Heart left ventricle (tissue), 16 donors: ENCODE measurements around the gene GCSAM. TPM values are rescaled to one million over a fixed set of nuclear protein-coding genes. Genes with fewer than 3 reads are reported as not detected.

Experiments used
- ATAC-seq, 4 donors: fragments of 200-7000 bp; cut with Tn5 transposase; one replicate each; pipeline ENCODE4 v1.9.1; 2020 to 2022; ENCODE audit warnings: moderate library complexity in 4 of 4, mild to moderate bottlenecking in 3 of 4, moderate number of reproducible peaks in 1 of 4
- DNase-seq, 5 donors: peaks; one replicate each; pipeline ENCODE4 v3.0.0-alpha.2; 2020
- H3K27ac ChIP-seq, 12 donors: fragments of 200-600 bp; sonication (generic) in 4 of 12; one replicate each; pipeline versions ENCODE4 v1.5.0 to v1.8.0; 2016 to 2022; ENCODE audit warnings: mild to moderate bottlenecking in 2 of 12
- H3K27me3 ChIP-seq, 9 donors: fragments of 200-600 bp; sonication (generic) in 2 of 9; one replicate each; pipeline versions ENCODE4 v1.5.1 to v1.8.0; 2016 to 2022; ENCODE audit warnings: mild to moderate bottlenecking in 3 of 9
- H3K36me3 ChIP-seq, 9 donors: fragments of 200-600 bp; sonication (generic) in 2 of 9; one replicate each; pipeline versions ENCODE4 v1.5.0 to v1.8.0; 2018 to 2022; ENCODE audit warnings: mild to moderate bottlenecking in 2 of 9
- H3K4me1 ChIP-seq, 12 donors: fragments of 200-600 bp; sonication (generic) in 4 of 12; one replicate each; pipeline versions ENCODE4 v1.5.0 to v1.8.0; 2016 to 2022; ENCODE audit warnings: mild to moderate bottlenecking in 3 of 12
- H3K4me3 ChIP-seq, 12 donors: fragments of 200-600 bp; sonication (generic) in 4 of 12; one replicate each; pipeline versions ENCODE4 v1.5.0 to v1.8.0; 2017 to 2022; ENCODE audit warnings: mild to moderate bottlenecking in 9 of 12, moderate library complexity in 4 of 12
- H3K9me3 ChIP-seq, 12 donors: fragments of 200-600 bp; sonication (generic) in 4 of 12; one replicate each; pipeline versions ENCODE4 v1.5.0 to v1.8.0; 2016 to 2022; ENCODE audit warnings: mild to moderate bottlenecking in 1 of 12
- POLR2A ChIP-seq, 2 donors: fragments of 450-650 bp; IDR thresholded peaks; one replicate each; pipeline ENCODE4 v1.6.1; 2017; ENCODE audit warnings: antibody characterized with exemption in 2 of 2, mild to moderate bottlenecking in 2 of 2, moderate library complexity in 2 of 2
- WGBS, 4 donors: extraction: QIAGEN DNeasy Blood & Tissue Kit in 2 of 4; methylation state at CpG; one replicate each; pipeline versions ENCODE4 v1.1.5 to v1.1.7; 2013 to 2018; 5-methylcytosine and 5-hydroxymethylcytosine counted together
- intact Hi-C, 10 donors: fragments of 100-400 bp; cut with DNase I; formaldehyde crosslinking; loops; one replicate each; pipeline versions ENCODE4 v1.11.1 to v1.14.2; 2022
- polyA plus RNA-seq, 2 donors: library from polyadenylated mRNA; stranded (reverse); fragments of 200-250 nt; gene quantifications; one replicate each; pipeline ENCODE4 v1.2.3, GENCODE V29; 2013
- total RNA-seq, 9 donors: library from RNA; depleted of rRNA in 2 of 9; stranded (reverse); fragments of >200 nt in 2 of 9; fragmentation: NEBNext Ultra II Directional in 3 of 9; extraction: Animal tissue kit (Norgen Biotek cat#: 25700) in 3 of 9; gene quantifications; one replicate each; pipeline versions ENCODE4 v1.1.0 to v1.2.4, GENCODE V29; 2016 to 2023
- TF ChIP-seq, protein P1 (sequence below), 12 donors: fragments of 200-600 bp; sonication (generic) in 4 of 12; IDR thresholded peaks; one replicate each; pipeline versions ENCODE4 v1.5.0 to v1.8.0; 2018 to 2022; ENCODE audit warnings: antibody characterized with exemption in 12 of 12, mild to moderate bottlenecking in 5 of 12
- donor health status: ischemic (EF 13 %, LVEDD 7.1; RV severe dilation, severe dysfunction).
- donor health status: healthy with polysubstance abuse.
- donor health status: DM: no; HTN: yes; CAD: no.
- donor health status: DM: no; HTN: no; CAD: no.
- donor health status: ischemic (EF 25% LVEDD 6.9; RV normal size, moderate dysfunction).
- donor health status: ischemic (EF 25% LVEDD 5.7; RV mildly dilated, moderate dysfunction).
- donor health status: healthy.
- donor health status: DM: yes; HTN: yes; CAD: no.
- donor health status: ischemic (EF 35%, LVEDD 5.7; RV mildly dilated, moderate dysfunction).
- donor health status: nonischemic (EF 11% LVEDD 7.7; RV severe dilation, severe dysfunction).
- donor health status: DM: yes; HTN: yes; CAD: no.
- donor health status: PGD.
- donor health status: ischemic (EF 29% LVEDD 5.4; RV normal size, mild dysfunction).
- donor health status: nonischemic (EF 23%, LVEDD 6.1; RV moderate dilation, normal function).

GCSAM gene
- total and polyA plus RNA-seq, 11 donors: 0.12 to 0.59 (median 0.27) TPM; not detected in 8

DNA sequence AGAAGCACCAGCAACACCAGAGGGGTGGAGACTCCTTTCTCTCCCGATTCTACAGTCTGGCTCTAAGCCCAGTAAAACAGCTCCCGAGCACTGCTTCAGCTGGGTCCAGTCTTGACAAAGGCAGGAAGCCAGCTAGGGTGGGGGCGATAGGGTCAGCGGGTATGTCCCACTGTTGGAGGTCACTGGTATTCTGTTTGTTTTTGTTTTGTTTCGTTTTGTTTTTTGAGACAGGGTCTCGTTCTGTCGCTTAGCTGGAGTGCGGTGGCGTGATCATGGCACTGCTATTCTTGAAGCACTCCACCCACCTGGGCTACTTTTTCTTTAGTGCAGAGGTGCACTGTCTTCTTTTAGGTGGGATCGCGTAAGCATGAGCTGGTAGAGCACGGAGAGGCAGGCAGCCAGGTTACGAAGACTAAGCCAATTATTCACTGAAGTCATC lies 16.3 kb downstream of the GCSAM start:
- H3K4me3 ChIP-seq: peak overlapping the region in 9 of 12 donors; percentile 31 to 52 (median 41)
- peak in 3 of 4 donors; percentile 49 to 69 (median 59) for ATAC-seq
- peak in 4 of 5 donors; percentile 31 to 57 (median 46) for DNase-seq
- no peaks in the 10 kb centered on the region for H3K9me3 ChIP-seq
- intact Hi-C loops: loop anchor here in 6 of 10 donors (5.0 to 10.0 kb wide), 3 partner anchors 168 to 418 kb away; partner anchors contain the start of gene SLC9C1 (in 1 of the 6)
- peaks cover 0 to 8% (median 0%) of the 10 kb centered on the region in 9 donors for H3K36me3 ChIP-seq
- 47 to 61% (median 50%) methylated on average over 13 of the region's 13 CpGs for WGBS, 4 donors
- H3K27ac ChIP-seq: peak overlapping the region in 6 of 12 donors; percentile 24 to 55 (median 48)
- H3K4me1 ChIP-seq: peaks cover 0 to 48% (median 9%) of the 10 kb centered on the region in 12 donors
- no peak for TF ChIP-seq POLR2A (IDR thresholded peaks at IDR 0.05)
- TF ChIP-seq, protein P1, sequence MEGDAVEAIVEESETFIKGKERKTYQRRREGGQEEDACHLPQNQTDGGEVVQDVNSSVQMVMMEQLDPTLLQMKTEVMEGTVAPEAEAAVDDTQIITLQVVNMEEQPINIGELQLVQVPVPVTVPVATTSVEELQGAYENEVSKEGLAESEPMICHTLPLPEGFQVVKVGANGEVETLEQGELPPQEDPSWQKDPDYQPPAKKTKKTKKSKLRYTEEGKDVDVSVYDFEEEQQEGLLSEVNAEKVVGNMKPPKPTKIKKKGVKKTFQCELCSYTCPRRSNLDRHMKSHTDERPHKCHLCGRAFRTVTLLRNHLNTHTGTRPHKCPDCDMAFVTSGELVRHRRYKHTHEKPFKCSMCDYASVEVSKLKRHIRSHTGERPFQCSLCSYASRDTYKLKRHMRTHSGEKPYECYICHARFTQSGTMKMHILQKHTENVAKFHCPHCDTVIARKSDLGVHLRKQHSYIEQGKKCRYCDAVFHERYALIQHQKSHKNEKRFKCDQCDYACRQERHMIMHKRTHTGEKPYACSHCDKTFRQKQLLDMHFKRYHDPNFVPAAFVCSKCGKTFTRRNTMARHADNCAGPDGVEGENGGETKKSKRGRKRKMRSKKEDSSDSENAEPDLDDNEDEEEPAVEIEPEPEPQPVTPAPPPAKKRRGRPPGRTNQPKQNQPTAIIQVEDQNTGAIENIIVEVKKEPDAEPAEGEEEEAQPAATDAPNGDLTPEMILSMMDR (IDR thresholded peaks at IDR 0.05): no peak
- no peaks in the 10 kb centered on the region for H3K27me3 ChIP-seq

DNA sequence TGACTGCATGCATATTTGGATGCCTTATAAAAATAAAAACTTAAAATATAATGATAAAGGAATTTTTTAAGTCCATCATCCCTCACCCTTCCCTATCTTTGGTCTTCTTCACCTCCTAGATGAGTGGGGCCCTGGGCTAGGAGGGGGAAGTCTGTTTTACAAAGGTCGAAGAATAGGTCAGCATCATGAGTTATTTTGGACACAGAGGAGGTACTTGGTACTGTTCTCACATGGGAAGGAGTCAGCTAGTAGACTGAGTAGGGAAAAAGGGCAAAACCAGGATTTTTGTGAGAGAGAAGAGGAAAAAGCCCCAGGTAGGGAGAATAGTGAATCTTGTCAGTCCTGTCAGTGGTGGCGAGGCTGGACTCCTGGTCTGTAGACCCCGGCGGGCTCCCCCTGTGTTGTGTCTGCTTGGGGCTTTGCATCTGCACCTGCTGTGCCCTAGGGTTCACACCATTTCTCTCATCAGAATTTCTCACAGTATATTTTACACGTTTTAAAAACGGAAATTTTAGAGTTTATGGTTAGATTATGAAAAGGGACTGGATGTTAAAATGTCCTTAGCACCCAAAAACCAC lies 17.2 kb downstream of the GCSAM start:
- peaks cover 0 to 48% (median 9%) of the 10 kb centered on the region in 12 donors for H3K4me1 ChIP-seq
- H3K4me3 ChIP-seq: no peak overlapping the region
- H3K27me3 ChIP-seq: no peaks in the 10 kb centered on the region
- no peaks in the 10 kb centered on the region for H3K9me3 ChIP-seq
- intact Hi-C loops: loop anchor here in 6 of 10 donors (5.0 to 10.0 kb wide), 3 partner anchors 169 to 419 kb away; partner anchors contain the start of gene SLC9C1 (in 1 of the 6)
- TF ChIP-seq, protein P1 (IDR thresholded peaks at IDR 0.05): no peak
- TF ChIP-seq POLR2A (IDR thresholded peaks at IDR 0.05): no peak
- no peak for ATAC-seq
- DNase-seq: no peak
- 69 to 84% (median 76%) methylated on average over 6 of the region's 6 CpGs for WGBS, 4 donors
- peak overlapping the region in 1 of 12 donors; percentile 55 for H3K27ac ChIP-seq
- peaks cover 0 to 8% (median 0%) of the 10 kb centered on the region in 9 donors for H3K36me3 ChIP-seq

DNA sequence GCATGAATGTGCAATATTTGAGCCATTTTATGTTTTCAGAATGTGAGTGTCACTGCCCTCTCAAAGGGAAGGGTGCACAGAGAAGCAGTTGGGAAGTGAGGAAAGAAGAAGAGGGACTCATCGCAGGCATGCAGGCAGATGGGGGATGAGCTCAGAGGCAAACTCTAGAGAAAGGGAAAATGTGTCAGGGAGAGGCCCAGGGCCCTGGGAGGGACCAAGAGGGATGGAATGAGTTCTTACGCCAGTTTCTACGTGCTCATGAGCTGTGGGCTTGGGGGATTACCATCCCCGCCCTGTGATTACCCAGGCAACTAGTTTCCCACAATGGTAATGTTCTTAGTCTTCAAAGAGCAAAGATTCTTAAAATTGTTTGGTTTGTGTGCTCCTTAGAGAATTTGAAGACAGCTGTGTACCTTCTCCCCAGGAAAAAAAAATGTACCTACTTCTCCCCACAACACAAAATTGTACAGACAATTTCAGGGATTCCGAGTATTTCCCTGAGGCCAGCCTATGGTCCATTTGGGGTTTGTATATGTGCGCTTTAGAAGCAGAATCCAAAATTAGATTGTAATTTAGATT lies 17.8 kb downstream of the GCSAM start:
- Histone ChIP-seq H3K36me3 (peaks cover 0 to 9% (median 0%) of the 10 kb centered on the region in 9 donors), H3K4me1 (peaks cover 0 to 42% (median 9%) of the 10 kb centered on the region in 12 donors), H3K27ac (no peak overlapping the region), H3K27me3 (no peaks in the 10 kb centered on the region), H3K4me3 (no peak overlapping the region), H3K9me3 (no peaks in the 10 kb centered on the region)
- 81 to 90% (median 87%) methylated on average over 6 of the region's 6 CpGs for WGBS, 4 donors
- intact Hi-C loops: loop anchor here in 6 of 10 donors (5.0 to 10.0 kb wide), 3 partner anchors 170 to 420 kb away; partner anchors contain the start of gene SLC9C1 (in 1 of the 6)
- ATAC-seq (no peak), DNase-seq (no peak)
- TF ChIP-seq POLR2A (IDR thresholded peaks at IDR 0.05): no peak
- TF ChIP-seq, protein P1 (IDR thresholded peaks at IDR 0.05): no peak

DNA sequence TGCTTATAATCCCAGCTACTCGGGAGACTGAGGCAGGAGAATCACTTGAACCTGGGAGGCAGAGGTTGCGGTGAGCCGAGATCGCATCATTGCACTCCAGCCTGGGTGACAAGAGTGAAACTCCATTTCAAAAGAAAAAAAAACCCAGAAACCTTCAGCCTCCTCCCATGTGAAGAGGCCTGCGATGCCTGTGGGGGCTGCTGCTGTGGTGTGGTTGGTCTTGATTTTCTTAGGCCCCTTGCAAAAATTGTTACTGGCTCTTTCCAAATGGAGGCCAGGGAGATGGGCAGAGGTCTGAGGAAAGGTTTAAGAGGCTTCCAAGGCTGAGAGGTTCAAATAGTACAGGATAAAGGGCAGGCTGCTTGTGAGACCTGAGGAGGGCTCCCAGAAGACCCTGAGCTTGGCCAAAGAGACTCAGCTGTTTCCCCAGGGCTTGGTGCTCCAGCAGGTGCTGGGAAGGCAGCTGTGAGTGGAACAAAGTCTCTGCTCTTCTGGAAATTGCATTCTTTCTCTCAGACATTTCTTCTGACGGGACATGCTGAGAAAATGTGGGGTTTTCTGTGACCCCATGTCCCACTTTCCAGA lies 18.4 kb downstream of the GCSAM start:
- H3K9me3 ChIP-seq: no peaks in the 10 kb centered on the region
- WGBS, 4 donors: 91 to 96% (median 93%) methylated on average over 6 of the region's 6 CpGs
- intact Hi-C loops: loop anchor here in 9 of 10 donors (5.0 to 10.0 kb wide), 5 partner anchors 170 to 420 kb away; partner anchors contain the start of gene SLC9C1 (in 1 of the 9)

More for the DNA sequence above, 18.4 kb downstream of the GCSAM start:
- Histone ChIP-seq H3K36me3 (peaks cover 0 to 13% (median 0%) of the 10 kb centered on the region in 9 donors), H3K4me3 (no peak overlapping the region), H3K27ac (no peak overlapping the region), H3K27me3 (no peaks in the 10 kb centered on the region), H3K4me1 (peaks cover 0 to 36% (median 9%) of the 10 kb centered on the region in 12 donors)
- no peak for DNase-seq
- no peak for ATAC-seq
- no peak for TF ChIP-seq POLR2A (IDR thresholded peaks at IDR 0.05)
- TF ChIP-seq, protein P1 (IDR thresholded peaks at IDR 0.05): no peak
